COLO829 (cell line): ENCODE data around the gene SLITRK1.

Source experiments
- DNase-seq: peaks from one replicate; pipeline ENCODE4 v3.0.0; 2012; ENCODE audit warnings: low spot score

The SLITRK1 gene

GRCh38 chr13:83867708-83868107, 14.6 kb downstream of the SLITRK1 start:
- no peak for DNase-seq

GRCh38 chr13:83865161-83866137, 16.8 kb downstream of the SLITRK1 start:
- DNase-seq, result no peak

- DNase-seq, result no peak
Observed at GRCh38 chr13:83853771-83854170, 28.5 kb downstream of the SLITRK1 start.

- DNase-seq, result no peak
Observed at GRCh38 chr13:83845106-83845505, 37.2 kb downstream of the SLITRK1 start.

- DNase-seq, result no peak
Observed at GRCh38 chr13:83839146-83839545, 43.1 kb downstream of the SLITRK1 start.

- DNase-seq, result no peak
Observed at GRCh38 chr13:83831796-83832195, 50.5 kb downstream of the SLITRK1 start.

GRCh38 chr13:83829810-83830209, 52.5 kb downstream of the SLITRK1 start:
- no peak for DNase-seq

GRCh38 chr13:83827338-83827737, 54.9 kb downstream of the SLITRK1 start:
- DNase-seq, result no peak
